Epithelial cell of proximal tubule (primary cell): Measurements from ENCODE around the gene GALNTL6. TPM values are rescaled to one million over a fixed set of nuclear protein-coding genes. Genes with fewer than 3 reads are reported as not detected.
A peak's percentile ranks its signal among the peaks of the same experiment; 100 is the strongest.

Source experiments
- DNase-seq: peaks from one replicate; pipeline ENCODE4 v3.0.0-alpha.2; 2011; ENCODE audit warnings: low read depth
- H3K4me3 ChIP-seq: 2 replicates; pipeline ENCODE4 v1.5.1; 2011; ENCODE audit warnings: low read depth, mild to moderate bottlenecking, low read length
- total RNA-seq: library from RNA; depleted of rRNA; stranded (reverse); fragments of >200 nt; gene quantifications from 2 replicates; pipeline ENCODE4 v1.2.3, GENCODE V29; 2015
- TF ChIP-seq, protein P1 (sequence below): conservative IDR thresholded peaks from 2 replicates; pipeline ENCODE4 v1.5.1; 2012; ENCODE audit warnings: low read depth, mild to moderate bottlenecking, low read length

Gene GALNTL6
- total RNA-seq, 1 donor from 2014 or later: not detected

DNA sequence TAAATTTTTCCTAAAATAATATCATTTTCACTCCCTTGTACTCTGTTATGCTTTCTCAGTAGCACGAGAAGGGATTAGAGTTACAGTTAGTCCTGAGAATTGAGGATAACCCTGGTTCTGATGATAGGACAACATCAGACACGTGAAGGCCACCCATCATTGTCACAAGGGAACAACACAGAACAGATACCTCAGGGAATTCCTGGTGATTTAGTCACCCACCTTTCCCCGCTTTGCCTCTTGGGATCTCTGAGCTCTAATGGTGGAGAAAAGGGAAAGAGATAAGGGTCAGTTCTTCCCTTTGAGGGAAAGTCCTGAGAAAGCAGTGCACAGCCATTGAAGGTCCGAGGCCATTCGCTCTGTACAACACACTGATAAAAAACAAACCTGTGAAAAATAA, 1243.1 kb downstream of the GALNTL6 start:
- DNase-seq: no peak
- H3K4me3 ChIP-seq: no peak overlapping the region
- TF ChIP-seq, protein P1, sequence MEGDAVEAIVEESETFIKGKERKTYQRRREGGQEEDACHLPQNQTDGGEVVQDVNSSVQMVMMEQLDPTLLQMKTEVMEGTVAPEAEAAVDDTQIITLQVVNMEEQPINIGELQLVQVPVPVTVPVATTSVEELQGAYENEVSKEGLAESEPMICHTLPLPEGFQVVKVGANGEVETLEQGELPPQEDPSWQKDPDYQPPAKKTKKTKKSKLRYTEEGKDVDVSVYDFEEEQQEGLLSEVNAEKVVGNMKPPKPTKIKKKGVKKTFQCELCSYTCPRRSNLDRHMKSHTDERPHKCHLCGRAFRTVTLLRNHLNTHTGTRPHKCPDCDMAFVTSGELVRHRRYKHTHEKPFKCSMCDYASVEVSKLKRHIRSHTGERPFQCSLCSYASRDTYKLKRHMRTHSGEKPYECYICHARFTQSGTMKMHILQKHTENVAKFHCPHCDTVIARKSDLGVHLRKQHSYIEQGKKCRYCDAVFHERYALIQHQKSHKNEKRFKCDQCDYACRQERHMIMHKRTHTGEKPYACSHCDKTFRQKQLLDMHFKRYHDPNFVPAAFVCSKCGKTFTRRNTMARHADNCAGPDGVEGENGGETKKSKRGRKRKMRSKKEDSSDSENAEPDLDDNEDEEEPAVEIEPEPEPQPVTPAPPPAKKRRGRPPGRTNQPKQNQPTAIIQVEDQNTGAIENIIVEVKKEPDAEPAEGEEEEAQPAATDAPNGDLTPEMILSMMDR: no peak

DNA sequence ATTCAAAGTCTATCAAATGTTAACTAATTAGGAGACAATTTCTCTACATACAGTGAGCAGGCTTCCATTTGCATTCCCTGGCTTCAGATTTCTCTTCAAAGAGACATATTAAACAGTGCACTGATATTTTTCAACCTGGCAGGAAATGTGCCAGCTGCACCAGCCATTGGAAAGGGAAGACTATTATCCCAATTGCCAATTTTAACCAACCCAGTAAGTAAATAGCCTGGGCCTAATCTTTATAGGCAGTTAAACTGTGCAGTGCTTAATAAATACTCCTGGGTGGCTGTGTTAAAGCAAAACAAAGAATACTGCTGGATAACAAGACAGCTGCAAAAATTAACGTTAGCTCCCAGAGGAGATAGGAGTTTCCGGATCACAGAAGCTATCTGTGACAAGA, 1243.5 kb downstream of the GALNTL6 start:
- DNase-seq: no peak
- H3K4me3 ChIP-seq: no peak overlapping the region
- TF ChIP-seq, protein P1: no peak

DNA sequence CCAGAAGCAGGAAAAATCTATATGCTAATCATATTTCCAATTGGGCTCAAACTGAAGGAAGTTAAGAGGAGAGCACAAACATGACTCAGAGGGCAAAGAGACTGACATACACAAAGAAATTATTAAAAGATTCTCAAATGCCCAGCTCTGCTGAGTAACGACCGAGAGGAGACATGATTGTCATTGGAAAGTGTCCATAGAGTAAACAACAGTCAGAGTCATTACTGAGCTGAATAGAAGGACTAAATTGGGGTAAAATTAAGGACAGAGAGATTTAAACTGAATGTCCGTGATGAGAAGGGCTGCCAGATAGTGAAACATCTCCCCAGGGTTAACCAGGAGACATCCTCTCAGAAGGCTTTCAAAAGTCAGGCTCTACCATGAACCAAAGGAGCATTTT, 1244.2 kb downstream of the GALNTL6 start:
- TF ChIP-seq, protein P1: no peak
- no peak for DNase-seq
- H3K4me3 ChIP-seq: no peak overlapping the region

DNA sequence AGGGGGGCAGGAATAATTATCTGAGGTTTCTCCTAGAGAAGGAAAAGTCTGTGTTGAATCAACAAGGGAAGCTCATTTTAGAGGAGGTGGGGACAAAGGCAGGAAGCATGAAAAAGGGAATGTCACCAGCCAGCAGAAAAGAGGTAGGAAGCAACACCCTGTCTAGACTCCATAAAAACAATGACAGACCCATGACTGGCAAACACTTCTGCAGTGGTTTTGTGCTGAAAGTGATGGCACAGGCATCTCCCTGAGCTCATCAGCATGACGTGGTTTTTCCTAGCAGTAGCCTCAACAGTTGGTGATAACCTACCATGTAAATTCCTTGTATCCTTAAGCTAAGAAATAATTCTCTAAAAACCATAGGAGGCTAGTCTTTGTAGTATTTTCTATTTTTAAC, 1244.7 kb downstream of the GALNTL6 start:
- TF ChIP-seq, protein P1: no peak
- DNase-seq: no peak
- no peak overlapping the region for H3K4me3 ChIP-seq

DNA sequence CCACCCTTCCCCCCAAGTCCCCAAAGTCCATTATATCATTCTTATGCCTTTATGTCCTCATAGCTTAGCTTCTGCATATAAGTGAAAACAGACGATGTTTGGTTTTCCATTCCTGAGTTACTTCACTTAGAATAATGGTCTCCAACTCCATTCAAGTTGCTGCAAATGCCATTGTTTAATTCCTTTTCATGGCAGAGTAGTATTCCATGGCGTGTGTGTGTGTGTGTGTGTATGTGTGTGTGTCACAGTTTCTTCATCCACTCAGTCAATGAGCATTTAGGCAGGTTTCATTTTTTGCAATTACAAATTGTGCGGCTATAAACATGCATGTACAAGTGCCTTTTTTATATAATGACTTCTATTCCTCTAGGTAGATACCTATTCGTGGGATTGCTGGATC, 1248.0 kb downstream of the GALNTL6 start:
- H3K4me3 ChIP-seq: no peak overlapping the region
- DNase-seq: no peak
- TF ChIP-seq, protein P1: no peak

DNA sequence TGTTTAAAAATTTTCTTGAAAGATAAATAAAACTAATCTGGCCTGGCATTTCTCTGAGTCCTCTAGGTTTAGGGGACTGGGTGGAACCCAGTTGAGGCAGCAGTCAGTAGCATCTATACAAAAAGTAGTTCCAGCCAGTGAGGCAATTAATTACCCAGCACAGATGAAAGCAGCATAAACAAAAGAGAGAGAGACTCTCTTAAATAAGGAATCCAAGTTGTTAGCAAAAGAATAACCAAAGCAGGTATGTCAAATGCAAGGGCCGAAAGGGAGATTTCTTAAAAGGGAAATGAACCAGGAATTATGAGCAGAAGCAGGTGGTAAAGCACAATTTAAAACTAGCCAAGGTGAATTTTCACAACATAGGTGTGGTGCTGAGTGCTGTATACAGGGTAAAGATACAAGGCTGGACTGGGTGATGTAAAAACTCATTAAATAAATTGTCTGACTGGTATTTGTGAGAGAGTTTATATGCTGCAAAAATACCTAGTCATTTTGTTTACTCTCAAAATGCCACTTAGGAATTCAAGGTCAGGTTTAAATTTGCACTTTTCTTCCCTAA, 1260.8 kb downstream of the GALNTL6 start:
- TF ChIP-seq, protein P1: no peak
- no peak for DNase-seq
- H3K4me3 ChIP-seq: no peak overlapping the region

DNA sequence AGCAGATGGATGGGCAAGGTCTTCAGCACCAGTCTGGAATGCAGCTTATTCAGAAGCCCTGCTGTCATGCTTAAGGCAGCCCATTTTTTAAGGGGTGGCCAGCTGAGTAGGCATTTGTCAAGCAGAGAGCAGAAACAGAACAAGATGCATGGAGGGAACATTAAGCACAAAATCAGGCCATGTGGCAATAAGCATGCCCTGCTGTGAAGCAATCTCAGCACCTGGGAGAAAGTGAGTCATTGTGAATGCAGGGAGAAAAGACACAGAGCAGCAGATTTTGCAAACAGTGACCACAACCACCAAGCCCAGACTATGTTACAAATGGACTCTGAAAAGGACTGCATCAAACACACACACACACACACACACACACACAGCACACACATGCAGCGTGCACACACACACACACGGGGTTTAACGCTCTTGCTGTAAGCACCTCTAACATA, 1261.3 kb downstream of the GALNTL6 start:
- peak; percentile 89 for DNase-seq
- TF ChIP-seq, protein P1: no peak
- H3K4me3 ChIP-seq: no peak overlapping the region
